GM23248 (cell line): ENCODE results near the gene TMEM250. TPM values are rescaled to one million over a fixed set of nuclear protein-coding genes. Genes with fewer than 3 reads are reported as not detected.

Experiments used
- DNase-seq: peaks from one replicate; pipeline ENCODE4 v3.0.0-alpha.2; 2015
- H2AFZ ChIP-seq: fragments of 200-600 bp; sonication (generic); 2 replicates; pipeline ENCODE4 v1.6.1; 2016; ENCODE audit warnings: antibody characterized with exemption
- H3F3A ChIP-seq: fragments of 200-600 bp; sonication (generic); 2 replicates; pipeline ENCODE4 v1.6.1; 2016; ENCODE audit warnings: mild to moderate bottlenecking, antibody characterized with exemption, mixed run types; ENCODE audit not compliant: insufficient read depth
- H3K27ac ChIP-seq: fragments of 200-600 bp; sonication (generic); 2 replicates; pipeline ENCODE4 v1.5.1; 2016; ENCODE audit warnings: mild to moderate bottlenecking
- H3K27me3 ChIP-seq: fragments of 200-600 bp; sonication (generic); replicated peaks from 2 replicates; pipeline ENCODE4 v1.6.1; 2016; ENCODE audit warnings: mild to moderate bottlenecking; ENCODE audit not compliant: insufficient read depth
- H3K36me3 ChIP-seq: fragments of 200-600 bp; sonication (generic); 2 replicates; pipeline ENCODE4 v1.6.1; 2016; ENCODE audit warnings: low read depth, mild to moderate bottlenecking
- H3K4me1 ChIP-seq: fragments of 200-600 bp; sonication (generic); 2 replicates; pipeline ENCODE4 v1.6.1; 2016; ENCODE audit warnings: mild to moderate bottlenecking; ENCODE audit not compliant: insufficient read depth
- H3K4me2 ChIP-seq: fragments of 200-600 bp; sonication (generic); one replicate; pipeline ENCODE4 v1.6.1; 2016; ENCODE audit warnings: mild to moderate bottlenecking; ENCODE audit not compliant: unreplicated experiment
- H3K4me3 ChIP-seq: fragments of 200-600 bp; sonication (generic); 2 replicates; pipeline ENCODE4 v1.5.1; 2016; ENCODE audit warnings: mild to moderate bottlenecking
- H3K79me2 ChIP-seq: fragments of 200-600 bp; sonication (generic); 2 replicates; pipeline ENCODE4 v1.6.1; 2016; ENCODE audit warnings: mild to moderate bottlenecking; ENCODE audit not compliant: insufficient read depth
- H3K9ac ChIP-seq: fragments of 200-600 bp; sonication (generic); 2 replicates; pipeline ENCODE4 v1.6.1; 2016; ENCODE audit warnings: mild to moderate bottlenecking
- H3K9me2 ChIP-seq: fragments of 200-600 bp; sonication (generic); 2 replicates; pipeline ENCODE4 v1.6.1; 2016; ENCODE audit warnings: mixed run types, mild to moderate bottlenecking, moderate library complexity; ENCODE audit not compliant: insufficient read depth
- H3K9me3 ChIP-seq: fragments of 200-600 bp; sonication (generic); one replicate; pipeline ENCODE4 v1.6.1; 2017; ENCODE audit warnings: low read depth
- H4K20me1 ChIP-seq: fragments of 200-600 bp; sonication (generic); 2 replicates; pipeline ENCODE4 v1.6.0; 2016; ENCODE audit not compliant: insufficient read depth
- EZH2 ChIP-seq: fragments of 200-600 bp; sonication (generic); IDR thresholded peaks from 2 replicates; pipeline ENCODE4 v1.6.1; 2018; ENCODE audit warnings: antibody characterized with exemption, mild to moderate bottlenecking; ENCODE audit not compliant: insufficient read depth, poor library complexity, severe bottlenecking
- EZH2phosphoT487 ChIP-seq: fragments of 200-600 bp; sonication (generic); IDR thresholded peaks from 2 replicates; pipeline ENCODE4 v1.6.1; 2018; ENCODE audit warnings: antibody characterized with exemption, moderate library complexity, mild to moderate bottlenecking, low read depth; ENCODE audit not compliant: insufficient read depth
- WGBS, 2 experiments: methylation state at CpG; one replicate each; pipeline ENCODE4 v1.1.6; 2015 to 2017; ENCODE audit warnings: low lambda C conversion rate in 2 of 2, low coverage in 1 of 2; ENCODE audit errors: missing lambda C conversion rate in 2 of 2; 5-methylcytosine and 5-hydroxymethylcytosine counted together
- in situ Hi-C: fragments of 300-500 bp; cut with MboI; formaldehyde crosslinking; loops from 2 replicates; pipeline ENCODE4 v1.15.0; 2020
- polyA plus RNA-seq: library from polyadenylated mRNA; unstranded; fragments of >200 nt; fragmentation: Nextera tagmentation; extraction: Ambion mirVana; gene quantifications from 2 replicates; pipeline ENCODE4 v1.2.1, GENCODE V29; 2016
- total RNA-seq: library from RNA; depleted of rRNA; stranded (reverse); fragments of >200 nt; shearing (Covaris generic); gene quantifications from 2 replicates; pipeline ENCODE4 v1.2.3, GENCODE V29; 2014

TMEM250 gene
- total and polyA plus RNA-seq, 2 experiments from 2014 or later = 25.9 to 69.7 TPM

- Histone ChIP-seq H3K9ac (no peak overlapping the region), H3K27ac (no peak overlapping the region), H3K36me3 (no peaks in the 10 kb centered on the region), H2AFZ (no peak overlapping the region), H3K79me2 (peaks cover 17% of the 10 kb centered on the region), H4K20me1 (no peaks in the 10 kb centered on the region), H3F3A (0 out of 2 replicates have a peak, but pooled peaks cover 6% of the 10 kb centered on the region), H3K4me3 (no peak overlapping the region), H3K9me2 (no peaks in the 10 kb centered on the region), H3K4me2 (no peak overlapping the region), H3K27me3 (no peaks in the 10 kb centered on the region), H3K4me1 (peaks cover 5% of the 10 kb centered on the region; the same call in 1 of the 2 replicates), H3K9me3 (no peaks in the 10 kb centered on the region)
- in situ Hi-C loops = no loop called here
- no peak for DNase-seq
- no peak for TF ChIP-seq EZH2phosphoT487
- TF ChIP-seq EZH2 = no peak
- 96 to 98% methylated on average over 65 to 69 of the region's 69 CpGs for WGBS, 2 experiments
Measured at GRCh38 chr9:136116360-136117098, 2.1 kb downstream of the TMEM250 start.

GRCh38 chr9:136115641-136116359 is 2.9 kb downstream of the TMEM250 start:
- no peak overlapping the region for H3K4me2 ChIP-seq
- no peaks in the 10 kb centered on the region for H3K9me3 ChIP-seq
- H3K9me2 ChIP-seq = no peaks in the 10 kb centered on the region
- peaks cover 5% of the 10 kb centered on the region; the same call in 1 of the 2 replicates for H3K4me1 ChIP-seq
- H4K20me1 ChIP-seq = no peaks in the 10 kb centered on the region
- no peak overlapping the region for H3K27ac ChIP-seq
- no peak overlapping the region for H3K9ac ChIP-seq
- no peak overlapping the region for H3K4me3 ChIP-seq
- no peaks in the 10 kb centered on the region for H3K27me3 ChIP-seq
- 0 out of 2 replicates have a peak, but pooled peaks cover 6% of the 10 kb centered on the region for H3F3A ChIP-seq
- peaks cover 17% of the 10 kb centered on the region for H3K79me2 ChIP-seq
- in situ Hi-C loops = no loop called here
- TF ChIP-seq EZH2 = no peak
- no peak for TF ChIP-seq EZH2phosphoT487
- WGBS, 2 experiments = 86 to 91% methylated on average over 18 to 22 of the region's 22 CpGs
- H2AFZ ChIP-seq = no peak overlapping the region
- no peak for DNase-seq
- no peaks in the 10 kb centered on the region for H3K36me3 ChIP-seq

- Histone ChIP-seq H3K9ac (no peak overlapping the region), H3K79me2 (peaks cover 17% of the 10 kb centered on the region), H3K4me3 (no peak overlapping the region), H3K4me2 (no peak overlapping the region), H2AFZ (no peak overlapping the region), H3K27ac (no peak overlapping the region), H4K20me1 (no peaks in the 10 kb centered on the region), H3K36me3 (no peaks in the 10 kb centered on the region), H3K9me3 (no peaks in the 10 kb centered on the region), H3K4me1 (peaks cover 6% of the 10 kb centered on the region), H3F3A (0 out of 2 replicates have a peak, but pooled peaks cover 6% of the 10 kb centered on the region), H3K9me2 (no peaks in the 10 kb centered on the region), H3K27me3 (no peaks in the 10 kb centered on the region)
- in situ Hi-C loops = no loop called here
- 91 to 95% methylated on average over 12 to 13 of the region's 13 CpGs for WGBS, 2 experiments
- TF ChIP-seq EZH2 (no peak), EZH2phosphoT487 (no peak)
- DNase-seq = no peak
Measured at GRCh38 chr9:136115206-136115605, 3.5 kb downstream of the TMEM250 start.

GRCh38 chr9:136114610-136115009 is 4.1 kb downstream of the TMEM250 start:
- Histone ChIP-seq H3K27me3 (no peaks in the 10 kb centered on the region), H3K4me3 (no peak overlapping the region), H3K36me3 (no peaks in the 10 kb centered on the region), H3K27ac (no peak overlapping the region), H3K9ac (no peak overlapping the region), H3K9me2 (no peaks in the 10 kb centered on the region), H4K20me1 (no peaks in the 10 kb centered on the region), H3K4me1 (peaks cover 5% of the 10 kb centered on the region), H3K4me2 (no peak overlapping the region), H3K9me3 (no peaks in the 10 kb centered on the region), H3K79me2 (peaks cover 17% of the 10 kb centered on the region), H2AFZ (no peak overlapping the region), H3F3A (0 out of 2 replicates have a peak, but pooled peaks cover 6% of the 10 kb centered on the region)
- WGBS, 2 experiments = 95 to 97% methylated on average over 17 to 18 of the region's 18 CpGs
- no peak for DNase-seq
- TF ChIP-seq EZH2phosphoT487 (no peak), EZH2 (no peak)
- in situ Hi-C loops = no loop called here
